T-helper 2 cell treated with Interferon-gamma antibody and Interleukin-4, amounts not matched to agents 5 μg/mL and 100 μg/mL, for 36 hours (primary cell): ENCODE results near the gene SLC25A22.

ENCODE experiments used
- DNase-seq: peaks from one replicate; pipeline ENCODE4 v3.0.0; 2021; ENCODE audit warnings: low spot score
- H3K27ac Mint-ChIP-seq: one replicate; pipeline ENCODE4 v1.8.0; 2021; ENCODE audit warnings: mild to moderate bottlenecking, mixed read lengths
- H3K27me3 Mint-ChIP-seq: one replicate; pipeline ENCODE4 v1.8.0; 2021; ENCODE audit warnings: low read depth, mixed read lengths
- H3K36me3 Mint-ChIP-seq: one replicate; pipeline ENCODE4 v1.8.0; 2021; ENCODE audit warnings: low read depth, mixed read lengths
- H3K4me1 Mint-ChIP-seq: one replicate; pipeline ENCODE4 v1.8.0; 2021; ENCODE audit warnings: low read depth, mixed read lengths
- H3K4me3 Mint-ChIP-seq: one replicate; pipeline ENCODE4 v1.8.0; 2022; ENCODE audit warnings: mild to moderate bottlenecking, moderate library complexity, mixed read lengths
- H3K9me3 Mint-ChIP-seq: one replicate; pipeline ENCODE4 v1.8.0; 2021; ENCODE audit warnings: mixed read lengths

Gene SLC25A22

GRCh38 chr11:765025-765801 lies 32.9 kb downstream of the SLC25A22 start:
- Mint-ChIP-seq H3K27ac (no peak overlapping the region), H3K4me3 (no peak overlapping the region), H3K36me3 (peaks cover 30% of the 10 kb centered on the region), H3K9me3 (no peaks in the 10 kb centered on the region), H3K27me3 (no peaks in the 10 kb centered on the region), H3K4me1 (peaks cover 3% of the 10 kb centered on the region)
- DNase-seq, result peak; percentile 38

GRCh38 chr11:764322-765024 lies 33.6 kb downstream of the SLC25A22 start:
- Mint-ChIP-seq H3K4me3 (no peak overlapping the region), H3K9me3 (no peaks in the 10 kb centered on the region), H3K27me3 (no peaks in the 10 kb centered on the region), H3K36me3 (peaks cover 36% of the 10 kb centered on the region), H3K27ac (no peak overlapping the region), H3K4me1 (peaks cover 3% of the 10 kb centered on the region)
- no peak for DNase-seq

GRCh38 chr11:763549-764321 lies 34.3 kb downstream of the SLC25A22 start:
- Mint-ChIP-seq H3K4me1 (peaks cover 3% of the 10 kb centered on the region), H3K36me3 (peaks cover 36% of the 10 kb centered on the region), H3K9me3 (no peaks in the 10 kb centered on the region), H3K27me3 (no peaks in the 10 kb centered on the region), H3K4me3 (no peak overlapping the region), H3K27ac (peak overlapping the region; percentile 26)
- no peak for DNase-seq

- Mint-ChIP-seq H3K36me3 (peaks cover 38% of the 10 kb centered on the region), H3K27ac (peak overlapping the region; percentile 26), H3K4me1 (peaks cover 3% of the 10 kb centered on the region)
Measured at GRCh38 chr11:763073-763463, 35.0 kb downstream of the SLC25A22 start.

GRCh38 chr11:762421-763072 lies 35.5 kb downstream of the SLC25A22 start:
- no peak overlapping the region for H3K4me3 Mint-ChIP-seq
- H3K27ac Mint-ChIP-seq, result no peak overlapping the region
- H3K36me3 Mint-ChIP-seq, result peaks cover 40% of the 10 kb centered on the region
- no peaks in the 10 kb centered on the region for H3K27me3 Mint-ChIP-seq
- DNase-seq, result no peak
- peaks cover 3% of the 10 kb centered on the region for H3K4me1 Mint-ChIP-seq
- no peaks in the 10 kb centered on the region for H3K9me3 Mint-ChIP-seq

More at GRCh38 chr11:763073-763463, 35.0 kb downstream of the SLC25A22 start:
- no peaks in the 10 kb centered on the region for H3K27me3 Mint-ChIP-seq
- H3K9me3 Mint-ChIP-seq, result no peaks in the 10 kb centered on the region
- DNase-seq, result no peak
- H3K4me3 Mint-ChIP-seq, result no peak overlapping the region

DNA sequence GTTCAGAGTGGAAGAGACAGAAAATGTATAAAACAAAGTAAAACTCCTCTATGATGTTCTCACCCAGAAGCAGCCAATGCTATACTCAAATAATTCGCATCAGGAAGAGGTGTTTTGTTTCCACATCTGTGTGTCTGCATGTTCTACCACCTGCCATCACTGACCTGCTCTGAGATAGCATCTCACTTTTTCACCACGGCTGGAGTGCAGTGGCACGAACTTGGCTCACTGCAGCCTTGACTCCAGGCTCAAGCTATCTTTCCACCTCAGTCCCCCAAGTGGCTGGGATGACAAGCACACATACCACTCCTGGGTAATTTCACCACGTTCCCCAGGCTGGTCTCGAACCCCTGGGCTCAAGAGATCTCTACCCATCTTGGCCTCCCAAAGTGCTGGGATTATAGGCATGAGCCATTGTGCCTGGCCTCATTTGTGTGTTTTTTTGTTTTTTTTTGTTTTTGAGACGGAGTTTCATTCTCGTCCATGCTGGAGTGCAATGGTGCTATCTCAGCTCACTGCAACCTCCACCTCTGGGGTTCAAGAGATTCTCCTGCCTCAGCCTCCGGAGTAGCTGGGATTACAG lies 36.5 kb downstream of the SLC25A22 start:
- Mint-ChIP-seq H3K9me3 (no peaks in the 10 kb centered on the region), H3K4me3 (no peak overlapping the region), H3K27ac (no peak overlapping the region), H3K36me3 (peaks cover 43% of the 10 kb centered on the region), H3K4me1 (peaks cover 3% of the 10 kb centered on the region), H3K27me3 (no peaks in the 10 kb centered on the region)
- DNase-seq, result no peak

GRCh38 chr11:760236-760635 lies 37.8 kb downstream of the SLC25A22 start:
- no peak overlapping the region for H3K4me3 Mint-ChIP-seq
- H3K9me3 Mint-ChIP-seq, result no peaks in the 10 kb centered on the region
- H3K27ac Mint-ChIP-seq, result no peak overlapping the region
- no peaks in the 10 kb centered on the region for H3K27me3 Mint-ChIP-seq
- H3K4me1 Mint-ChIP-seq, result peaks cover 3% of the 10 kb centered on the region
- H3K36me3 Mint-ChIP-seq, result peaks cover 37% of the 10 kb centered on the region
- no peak for DNase-seq

GRCh38 chr11:749731-750130 lies 48.4 kb downstream of the SLC25A22 start:
- Mint-ChIP-seq H3K27ac (peak overlapping the region; percentile 60), H3K9me3 (no peaks in the 10 kb centered on the region), H3K36me3 (peaks cover 5% of the 10 kb centered on the region), H3K4me1 (peaks cover 20% of the 10 kb centered on the region), H3K27me3 (no peaks in the 10 kb centered on the region), H3K4me3 (peak overlapping the region; percentile 63)
- DNase-seq, result no peak

GRCh38 chr11:748007-748359 lies 50.1 kb downstream of the SLC25A22 start:
- DNase-seq, result no peak
- H3K4me3 Mint-ChIP-seq, result peak overlapping the region; percentile 91
- H3K4me1 Mint-ChIP-seq, result peaks cover 20% of the 10 kb centered on the region
- no peaks in the 10 kb centered on the region for H3K9me3 Mint-ChIP-seq
- no peaks in the 10 kb centered on the region for H3K27me3 Mint-ChIP-seq
- H3K36me3 Mint-ChIP-seq, result peaks cover 5% of the 10 kb centered on the region
- H3K27ac Mint-ChIP-seq, result peak overlapping the region; percentile 83

DNA sequence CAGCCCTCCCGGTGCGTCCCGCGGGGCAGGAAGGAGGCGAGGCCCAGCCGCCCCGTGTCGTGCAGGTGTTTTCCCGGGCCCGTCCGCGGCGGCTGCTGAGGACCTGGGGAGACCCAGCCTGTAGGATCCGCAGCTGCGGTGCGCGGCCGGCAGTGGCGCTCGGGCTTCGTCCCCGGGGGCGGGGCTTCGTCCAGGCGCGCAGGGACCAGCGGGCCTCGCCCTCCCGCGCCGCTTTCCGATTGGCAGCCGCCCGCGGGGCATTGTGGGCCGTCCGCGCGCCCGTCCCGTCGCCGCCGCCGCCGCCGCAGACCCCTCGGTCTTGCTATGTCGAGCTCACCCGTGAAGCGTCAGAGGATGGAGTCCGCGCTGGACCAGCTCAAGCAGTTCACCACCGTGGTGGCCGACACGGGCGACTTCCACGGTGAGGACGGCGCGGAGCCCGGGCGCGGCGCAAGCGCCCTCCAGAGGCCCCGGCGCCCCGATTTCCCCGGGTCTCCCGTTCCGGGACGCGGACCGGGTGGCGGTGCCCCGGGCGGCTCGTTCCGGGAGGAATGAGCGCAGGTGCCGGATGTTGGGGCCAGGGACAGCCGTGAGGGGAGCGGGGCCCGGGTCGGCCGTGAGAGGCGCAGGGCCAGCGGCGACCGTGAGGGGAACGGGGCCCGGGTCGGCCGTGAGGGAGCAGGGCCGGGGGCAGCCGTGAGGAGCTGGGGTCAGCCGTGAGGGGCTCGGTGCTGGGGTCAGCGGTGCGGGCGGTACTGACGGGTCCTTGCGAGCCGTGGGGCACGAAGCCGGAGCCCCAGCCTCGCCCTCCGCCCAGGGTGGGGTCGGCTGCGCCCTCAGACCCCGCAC lies 50.7 kb downstream of the SLC25A22 start, which contains the start of gene TALDO1:
TALDO1 (plus strand) TSS at position 307 of the 849 bp plus-strand sequence; CDS start at position 325, 18 bp downstream.
- peak within 1 kb of the TSS; percentile 84 for H3K27ac Mint-ChIP-seq

GRCh38 chr11:746289-747157 lies 51.6 kb downstream of the SLC25A22 start:
- Mint-ChIP-seq H3K4me3 (peak overlapping the region; percentile 92), H3K36me3 (peaks cover 5% of the 10 kb centered on the region), H3K4me1 (peaks cover 17% of the 10 kb centered on the region), H3K9me3 (no peaks in the 10 kb centered on the region), H3K27me3 (no peaks in the 10 kb centered on the region), H3K27ac (peak overlapping the region; percentile 84)
- DNase-seq, result no peak

More for the DNA sequence above, 50.7 kb downstream of the SLC25A22 start, which contains the start of gene TALDO1:
- Mint-ChIP-seq H3K36me3 (peaks cover 5% of the 10 kb centered on the region), H3K27me3 (no peaks in the 10 kb centered on the region), H3K4me1 (peaks cover 17% of the 10 kb centered on the region), H3K9me3 (no peaks in the 10 kb centered on the region), H3K4me3 (peak within 1 kb of the TSS; percentile 92)
- peak; percentile 95 for DNase-seq

DNA sequence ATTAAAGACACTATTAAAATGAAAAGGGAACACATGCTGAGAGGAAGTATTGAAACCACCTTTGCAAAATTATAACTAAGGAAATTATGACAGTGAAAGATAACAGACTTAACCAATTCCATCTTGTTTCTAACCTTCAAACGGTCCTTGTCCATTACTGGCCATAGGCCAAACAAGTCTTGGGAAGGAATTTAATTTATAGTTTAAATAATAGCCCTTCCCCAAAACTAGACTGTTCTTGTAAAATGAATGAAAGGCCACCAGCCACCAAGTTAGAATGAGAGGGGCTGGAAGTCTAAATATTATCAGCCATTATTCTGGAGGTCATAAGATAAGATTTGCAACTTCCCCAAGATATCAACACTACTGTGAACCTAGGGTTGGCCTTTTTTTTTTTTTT lies 52.7 kb downstream of the SLC25A22 start:
- peaks cover 17% of the 10 kb centered on the region for H3K4me1 Mint-ChIP-seq
- H3K27ac Mint-ChIP-seq, result no peak overlapping the region
- H3K4me3 Mint-ChIP-seq, result no peak overlapping the region
- H3K9me3 Mint-ChIP-seq, result no peaks in the 10 kb centered on the region
- no peaks in the 10 kb centered on the region for H3K27me3 Mint-ChIP-seq
- no peak for DNase-seq
- H3K36me3 Mint-ChIP-seq, result peaks cover 2% of the 10 kb centered on the region
